Fibroblast of pulmonary artery (primary cell): ENCODE measurements around the gene CD81.

ENCODE experiments used
- DNase-seq: peaks from one replicate; pipeline ENCODE4 v3.0.0-alpha.2; 2010; ENCODE audit warnings: low read depth
- H3K4me3 ChIP-seq: replicated peaks from 2 replicates; pipeline ENCODE4 v1.5.1; 2011; ENCODE audit warnings: low read depth, mild to moderate bottlenecking, control low read depth, low read length, moderate library complexity
- TF ChIP-seq, protein P1 (sequence below): IDR thresholded peaks from 2 replicates; pipeline ENCODE4 v1.5.1; 2011; ENCODE audit warnings: mild to moderate bottlenecking, control low read depth, low read length, inconsistent platforms; ENCODE audit errors: missing control alignments

Gene CD81

DNA sequence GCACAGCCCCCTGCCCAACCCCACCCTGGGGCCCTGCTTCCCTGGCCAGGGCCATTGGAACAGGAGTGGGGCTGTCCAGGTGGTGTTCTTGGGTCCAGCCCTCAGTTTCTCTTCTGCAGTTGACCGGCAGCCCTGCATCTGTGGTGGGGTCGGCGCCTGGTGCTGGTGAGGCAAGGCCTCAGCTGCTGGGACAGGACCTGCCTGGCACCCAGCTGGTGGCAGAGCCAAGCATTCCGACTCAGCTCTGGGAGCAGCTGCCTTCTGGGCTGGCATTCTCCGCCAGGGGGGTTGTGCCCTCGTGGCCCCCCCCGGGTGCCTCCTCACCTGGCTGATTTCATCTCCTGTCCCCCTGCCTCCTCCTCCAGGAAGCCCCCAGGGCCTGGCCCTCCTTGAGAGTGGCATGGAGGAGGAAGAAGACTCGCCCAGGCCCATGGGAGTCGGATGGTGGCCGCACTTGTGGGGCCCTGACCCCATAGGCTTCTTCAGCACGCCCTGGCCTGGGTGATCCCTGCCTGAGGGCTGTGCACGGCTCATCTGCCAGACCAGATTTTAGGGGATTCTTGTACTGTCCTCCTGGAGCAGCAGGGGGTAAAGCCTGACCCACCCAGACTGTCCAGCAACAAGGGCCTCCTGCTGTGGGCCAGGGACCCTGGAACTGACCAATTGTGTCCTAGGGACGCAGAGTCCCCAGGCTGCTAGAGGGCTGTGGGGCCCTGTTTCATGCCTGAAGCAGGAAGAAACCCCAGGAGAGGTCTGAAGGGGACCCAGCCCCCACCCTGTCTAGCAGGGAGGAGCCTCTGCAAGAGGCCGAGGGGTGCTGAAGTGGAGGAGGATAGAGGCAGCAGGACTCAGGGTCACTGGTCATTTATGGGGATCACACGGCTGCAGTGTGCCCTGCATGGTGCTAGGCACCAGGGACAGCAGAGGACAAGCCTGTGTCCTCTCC, 11.6 kb downstream of the CD81 start:
- TF ChIP-seq, protein P1, sequence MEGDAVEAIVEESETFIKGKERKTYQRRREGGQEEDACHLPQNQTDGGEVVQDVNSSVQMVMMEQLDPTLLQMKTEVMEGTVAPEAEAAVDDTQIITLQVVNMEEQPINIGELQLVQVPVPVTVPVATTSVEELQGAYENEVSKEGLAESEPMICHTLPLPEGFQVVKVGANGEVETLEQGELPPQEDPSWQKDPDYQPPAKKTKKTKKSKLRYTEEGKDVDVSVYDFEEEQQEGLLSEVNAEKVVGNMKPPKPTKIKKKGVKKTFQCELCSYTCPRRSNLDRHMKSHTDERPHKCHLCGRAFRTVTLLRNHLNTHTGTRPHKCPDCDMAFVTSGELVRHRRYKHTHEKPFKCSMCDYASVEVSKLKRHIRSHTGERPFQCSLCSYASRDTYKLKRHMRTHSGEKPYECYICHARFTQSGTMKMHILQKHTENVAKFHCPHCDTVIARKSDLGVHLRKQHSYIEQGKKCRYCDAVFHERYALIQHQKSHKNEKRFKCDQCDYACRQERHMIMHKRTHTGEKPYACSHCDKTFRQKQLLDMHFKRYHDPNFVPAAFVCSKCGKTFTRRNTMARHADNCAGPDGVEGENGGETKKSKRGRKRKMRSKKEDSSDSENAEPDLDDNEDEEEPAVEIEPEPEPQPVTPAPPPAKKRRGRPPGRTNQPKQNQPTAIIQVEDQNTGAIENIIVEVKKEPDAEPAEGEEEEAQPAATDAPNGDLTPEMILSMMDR = no peak
- no peak for DNase-seq
- H3K4me3 ChIP-seq = no peak overlapping the region

DNA sequence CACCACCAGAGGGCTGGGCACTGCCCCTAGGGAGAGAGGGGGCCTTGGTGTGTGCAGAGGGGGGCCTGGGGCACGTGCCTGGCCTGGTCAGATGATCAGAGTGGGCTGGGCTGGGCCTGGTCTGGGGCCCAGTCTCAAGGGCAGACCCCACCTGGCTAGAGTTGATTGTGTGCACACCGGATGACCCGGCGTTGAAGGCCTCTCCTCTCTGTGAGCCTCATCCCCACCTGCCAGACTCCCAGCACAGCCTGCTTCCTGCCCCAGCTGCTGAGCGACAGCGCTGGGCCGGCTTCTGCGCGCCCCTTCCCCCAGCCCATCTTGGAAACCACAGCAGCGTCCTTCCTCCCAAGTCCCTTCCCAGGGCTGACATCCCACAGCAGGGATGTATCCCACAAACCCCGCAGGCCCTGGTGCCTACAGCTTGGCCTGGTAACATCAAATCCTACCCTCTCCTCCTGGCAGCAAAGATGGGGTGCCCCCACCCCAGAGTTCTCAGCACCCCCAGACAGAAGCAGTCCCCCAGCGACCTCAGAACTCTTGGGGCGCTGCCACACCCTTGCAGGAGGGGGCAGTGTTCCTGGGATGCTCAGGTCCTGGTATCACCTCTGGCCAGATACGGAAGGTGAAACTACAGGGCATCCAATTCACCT, 12.4 kb downstream of the CD81 start:
- no peak for DNase-seq
- TF ChIP-seq, protein P1 = no peak
- no peak overlapping the region for H3K4me3 ChIP-seq

DNA sequence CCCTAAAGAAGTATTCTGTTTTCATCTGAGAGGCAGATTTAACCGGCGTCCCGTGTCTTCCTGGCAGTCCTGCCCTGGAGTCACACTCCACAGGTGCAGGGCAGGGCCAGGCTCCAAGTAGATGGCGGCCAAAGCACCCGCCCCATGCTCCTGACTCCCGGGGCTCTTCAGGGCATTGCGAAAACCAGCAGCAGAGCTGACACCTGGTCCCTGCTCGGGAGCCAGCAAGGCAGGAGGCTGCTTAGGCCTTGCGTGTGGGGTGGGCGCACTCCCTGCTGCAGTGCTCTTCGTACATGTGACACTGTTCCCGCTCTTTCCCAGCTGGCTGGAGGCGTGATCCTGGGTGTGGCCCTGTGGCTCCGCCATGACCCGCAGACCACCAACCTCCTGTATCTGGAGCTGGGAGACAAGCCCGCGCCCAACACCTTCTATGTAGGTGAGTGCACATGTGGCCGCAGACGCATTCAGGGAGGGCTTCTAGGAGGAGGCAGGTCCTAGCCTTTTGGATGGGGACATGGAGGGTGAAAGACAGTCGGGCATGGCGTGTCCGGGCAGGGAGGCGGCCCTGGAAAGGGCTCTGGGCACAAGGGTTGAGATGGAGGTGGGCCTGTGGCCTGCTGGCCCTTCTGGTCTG, 13.1 kb downstream of the CD81 start:
- DNase-seq = no peak
- TF ChIP-seq, protein P1 = no peak
- H3K4me3 ChIP-seq = no peak overlapping the region

DNA sequence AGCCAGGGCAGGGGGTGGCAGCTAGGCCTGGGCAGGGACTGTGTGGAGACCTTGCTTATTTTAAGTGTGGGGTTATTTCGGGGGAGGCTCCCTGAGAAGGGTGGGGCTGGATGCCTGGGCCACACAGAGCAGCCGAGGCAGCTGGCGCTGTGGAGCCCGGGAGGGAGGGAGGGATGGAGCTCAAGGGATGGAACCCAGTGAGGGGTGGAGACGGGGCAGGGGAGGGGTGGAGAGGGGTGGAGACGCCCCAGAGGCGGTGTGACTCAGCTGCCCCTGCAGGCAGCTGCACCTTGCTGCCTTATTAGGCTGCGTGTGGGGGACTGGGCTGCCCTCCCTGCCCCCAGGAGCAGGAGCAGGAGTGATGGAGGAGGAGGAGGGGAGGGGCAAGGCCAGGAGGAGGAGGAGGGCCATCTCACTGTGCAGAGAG, 13.6 kb downstream of the CD81 start:
- TF ChIP-seq, protein P1 = no peak
- H3K4me3 ChIP-seq = no peak overlapping the region

DNA sequence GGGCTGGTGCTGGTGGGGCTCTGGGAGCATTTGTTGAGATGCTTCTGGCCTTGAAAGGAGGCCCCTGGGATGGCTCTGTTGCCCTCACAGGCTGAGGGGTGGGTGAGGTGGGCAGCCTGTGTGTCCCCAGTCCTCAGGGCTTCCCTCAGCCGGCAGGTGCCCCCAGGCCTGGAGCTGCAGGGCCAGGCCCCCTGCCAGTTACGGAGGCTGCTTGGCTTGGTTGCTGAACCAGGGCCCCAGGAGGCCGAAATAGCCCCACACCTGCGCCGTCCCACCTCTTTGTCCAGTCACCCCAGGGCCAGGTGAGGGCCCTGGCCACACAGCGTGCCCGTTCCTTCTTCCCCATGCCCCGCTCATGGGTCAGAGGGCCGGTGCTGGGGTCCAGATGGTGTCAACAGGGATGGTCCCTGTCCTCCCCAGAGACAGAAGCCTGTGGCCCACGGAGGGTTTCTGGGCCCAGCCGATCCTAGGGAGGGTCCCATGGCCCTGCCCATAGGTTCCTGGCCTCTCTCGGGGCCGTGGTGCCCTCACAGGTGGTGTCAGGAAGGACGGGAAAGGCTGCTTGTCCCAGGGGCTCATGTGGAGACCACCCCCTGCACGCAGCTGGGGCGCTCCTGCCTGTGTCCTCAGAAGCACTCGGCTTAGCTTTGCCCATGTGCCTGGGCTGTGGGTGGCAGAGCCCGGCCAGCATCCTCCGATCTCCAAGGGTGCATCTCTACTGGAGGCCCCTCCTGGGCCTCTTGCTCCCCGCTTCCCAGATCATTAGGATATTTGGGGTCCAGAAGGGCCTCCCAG, 14.3 kb downstream of the CD81 start:
- no peak for DNase-seq
- TF ChIP-seq, protein P1 = no peak
- no peak overlapping the region for H3K4me3 ChIP-seq

More for the DNA sequence above, 13.6 kb downstream of the CD81 start:
- peak; percentile 54 for DNase-seq

DNA sequence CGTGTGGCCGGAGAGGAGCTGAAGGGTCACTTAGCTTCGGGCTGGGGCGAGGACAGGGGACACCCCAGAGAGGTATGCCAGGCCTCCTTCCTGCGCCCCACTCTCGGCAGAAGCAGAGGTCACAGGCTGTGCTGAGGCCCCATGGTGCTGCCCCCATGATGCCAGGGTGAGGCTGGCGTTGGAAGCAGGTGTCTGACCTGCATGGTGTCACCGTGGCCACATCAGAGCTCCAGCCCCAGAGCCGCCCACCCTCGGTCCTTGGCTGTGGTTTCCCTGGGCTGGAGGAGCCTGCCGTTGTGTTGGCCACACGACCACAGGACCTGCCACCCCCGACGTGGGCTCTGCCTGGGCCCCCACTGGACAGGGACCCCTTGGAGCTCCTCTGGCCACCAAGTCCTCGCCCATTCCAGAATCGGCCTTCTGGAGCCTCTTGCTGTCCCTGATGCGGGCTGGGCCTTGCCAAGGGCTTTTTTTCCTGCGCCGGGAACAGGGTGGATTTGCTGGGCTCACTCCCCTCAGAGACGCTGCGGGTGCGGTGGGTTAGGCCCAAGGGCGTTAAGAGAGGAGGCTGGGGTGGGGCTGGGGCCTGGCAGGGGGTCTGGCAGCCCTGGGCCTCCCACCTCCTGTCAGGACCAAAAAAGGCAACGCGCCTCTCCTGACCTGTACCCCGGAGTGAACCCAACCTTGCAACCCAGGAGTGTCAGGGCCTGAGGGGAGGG, 15.3 kb downstream of the CD81 start:
- TF ChIP-seq, protein P1 = no peak
- H3K4me3 ChIP-seq = no peak overlapping the region
- no peak for DNase-seq
